ENCODE results near the gene TLK2.

TLK2 gene

GRCh38 chr17:62630365-62631085 lies 151.9 kb downstream of the TLK2 start:
- DNase-seq, result no peak

GRCh38 chr17:62631086-62631935 lies 152.7 kb downstream of the TLK2 start:
- no peak for DNase-seq

GRCh38 chr17:62631936-62632924 lies 153.6 kb downstream of the TLK2 start:
- no peak for DNase-seq

- no peak for DNase-seq
Measured at GRCh38 chr17:62637809-62638208, 159.2 kb downstream of the TLK2 start.

- DNase-seq, result no peak
Measured at GRCh38 chr17:62641153-62641552, 162.5 kb downstream of the TLK2 start.

GRCh38 chr17:62641951-62642350 lies 163.3 kb downstream of the TLK2 start:
- no peak for DNase-seq

GRCh38 chr17:62643496-62643895 lies 164.9 kb downstream of the TLK2 start:
- DNase-seq, result no peak

GRCh38 chr17:62644487-62645173 lies 166.0 kb downstream of the TLK2 start:
- DNase-seq, result no peak

GRCh38 chr17:62648251-62648955 lies 169.8 kb downstream of the TLK2 start:
- no peak for DNase-seq

- DNase-seq, result no peak
Measured at GRCh38 chr17:62648956-62649294, 170.3 kb downstream of the TLK2 start.

GRCh38 chr17:62649570-62649969 lies 170.9 kb downstream of the TLK2 start:
- DNase-seq, result no peak

- DNase-seq, result no peak
Measured at GRCh38 chr17:62650587-62650986, 172.0 kb downstream of the TLK2 start.

GRCh38 chr17:62652251-62653001 lies 173.8 kb downstream of the TLK2 start:
- no peak for DNase-seq

- DNase-seq, result peak; percentile 95
Measured at GRCh38 chr17:62653002-62653825, 174.6 kb downstream of the TLK2 start.

GRCh38 chr17:62653826-62654761 lies 175.5 kb downstream of the TLK2 start:
- no peak for DNase-seq

- no peak for DNase-seq
Measured at GRCh38 chr17:62655656-62656055, 177.0 kb downstream of the TLK2 start.

- DNase-seq, result no peak
Measured at GRCh38 chr17:62656446-62656845, 177.8 kb downstream of the TLK2 start.

- no peak for DNase-seq
Measured at GRCh38 chr17:62657145-62657665, 178.6 kb downstream of the TLK2 start.

- DNase-seq, result no peak
Measured at GRCh38 chr17:62657690-62658089, 179.1 kb downstream of the TLK2 start.

Data from stimulated activated CD4-positive, alpha-beta T cell treated with anti-CD3 and anti-CD28 coated beads, Interleukin-1b, Interleukin-23, amount 100 ng/mL, for 48 hours (primary cell).